Activated T-cell treated with anti-CD3 and anti-CD28 coated beads for 48 hours (primary cell): Measurements from ENCODE around the gene KLHL3.
A peak's percentile ranks its signal among the peaks of the same experiment; 100 is the strongest.
"Not testable (repeated sequence)": the region's sequence is repeated elsewhere in the genome, so short reads cannot be mapped to it uniquely, and the experiment has no call there.

Experiments used
- DNase-seq: peaks from one replicate; pipeline ENCODE4 v3.0.0-alpha.2; 2020; ENCODE audit warnings: low read depth

The KLHL3 gene, protein sequence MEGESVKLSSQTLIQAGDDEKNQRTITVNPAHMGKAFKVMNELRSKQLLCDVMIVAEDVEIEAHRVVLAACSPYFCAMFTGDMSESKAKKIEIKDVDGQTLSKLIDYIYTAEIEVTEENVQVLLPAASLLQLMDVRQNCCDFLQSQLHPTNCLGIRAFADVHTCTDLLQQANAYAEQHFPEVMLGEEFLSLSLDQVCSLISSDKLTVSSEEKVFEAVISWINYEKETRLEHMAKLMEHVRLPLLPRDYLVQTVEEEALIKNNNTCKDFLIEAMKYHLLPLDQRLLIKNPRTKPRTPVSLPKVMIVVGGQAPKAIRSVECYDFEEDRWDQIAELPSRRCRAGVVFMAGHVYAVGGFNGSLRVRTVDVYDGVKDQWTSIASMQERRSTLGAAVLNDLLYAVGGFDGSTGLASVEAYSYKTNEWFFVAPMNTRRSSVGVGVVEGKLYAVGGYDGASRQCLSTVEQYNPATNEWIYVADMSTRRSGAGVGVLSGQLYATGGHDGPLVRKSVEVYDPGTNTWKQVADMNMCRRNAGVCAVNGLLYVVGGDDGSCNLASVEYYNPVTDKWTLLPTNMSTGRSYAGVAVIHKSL

DNA sequence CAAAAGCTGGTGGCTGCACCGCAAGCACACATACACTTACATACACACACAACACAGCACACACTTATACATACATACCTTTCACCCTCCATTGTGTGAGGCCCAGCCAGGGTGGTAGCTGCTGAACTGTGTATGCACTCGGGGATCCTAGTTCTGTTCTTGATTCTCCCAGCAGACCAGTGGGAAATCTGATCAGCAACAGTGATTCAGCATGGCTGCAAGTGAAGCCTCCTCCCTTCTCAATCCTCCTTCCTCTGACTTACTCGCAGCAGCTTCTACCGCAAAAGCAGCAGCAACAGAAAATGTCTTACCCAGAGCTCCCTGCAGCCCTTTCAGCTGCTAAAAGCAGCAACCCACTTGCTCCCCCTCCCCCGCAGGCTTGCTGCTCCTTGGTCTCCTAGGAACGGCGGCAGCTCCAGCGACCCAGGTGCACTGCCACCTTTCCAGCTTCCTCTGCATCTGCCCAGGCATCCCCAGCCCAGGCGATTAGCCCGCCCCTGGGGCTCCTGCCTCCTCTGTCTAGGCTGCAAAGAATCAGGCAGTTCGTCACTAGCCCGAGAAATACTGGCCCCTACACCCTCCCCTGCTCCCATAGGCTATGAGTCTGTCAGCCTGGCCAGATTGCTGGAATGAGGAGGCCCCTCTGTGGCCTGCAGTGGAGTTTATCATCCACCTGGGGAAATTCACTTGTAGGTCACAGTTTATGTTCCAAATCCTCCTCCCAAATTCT, at the start of gene KLHL3:
KLHL3 (minus strand) TSS at position 535 of the 730 bp plus-strand sequence; CDS start at position 92, 443 bp downstream.
- DNase-seq = peak; percentile 16

DNA sequence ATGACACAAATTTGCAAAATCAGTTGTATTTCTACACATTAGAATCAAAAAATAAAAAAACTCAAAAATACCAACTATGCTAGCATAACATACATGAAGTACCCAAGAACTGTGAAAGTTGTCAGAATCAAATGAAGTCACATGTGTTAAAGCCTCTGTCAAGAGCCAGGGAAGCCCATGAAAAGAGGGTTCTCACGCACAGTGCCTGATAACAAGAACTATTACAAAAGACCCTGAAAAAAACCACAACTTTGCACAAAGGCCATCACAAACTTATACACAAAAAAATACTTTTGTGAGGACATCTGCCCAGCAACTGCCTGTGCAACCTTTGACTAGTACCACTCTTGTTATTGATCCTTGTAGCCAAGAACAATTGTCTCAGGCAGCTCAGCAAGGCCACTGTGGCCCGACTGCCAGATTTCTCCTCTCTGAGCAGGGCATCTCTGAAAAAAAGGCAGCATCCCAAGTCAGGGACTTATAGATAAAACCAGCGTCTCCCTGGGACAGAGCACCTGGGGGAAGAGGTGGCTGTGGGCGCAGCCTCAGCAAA, 47.2 kb upstream of the KLHL3 start:
- no peak for DNase-seq

DNA sequence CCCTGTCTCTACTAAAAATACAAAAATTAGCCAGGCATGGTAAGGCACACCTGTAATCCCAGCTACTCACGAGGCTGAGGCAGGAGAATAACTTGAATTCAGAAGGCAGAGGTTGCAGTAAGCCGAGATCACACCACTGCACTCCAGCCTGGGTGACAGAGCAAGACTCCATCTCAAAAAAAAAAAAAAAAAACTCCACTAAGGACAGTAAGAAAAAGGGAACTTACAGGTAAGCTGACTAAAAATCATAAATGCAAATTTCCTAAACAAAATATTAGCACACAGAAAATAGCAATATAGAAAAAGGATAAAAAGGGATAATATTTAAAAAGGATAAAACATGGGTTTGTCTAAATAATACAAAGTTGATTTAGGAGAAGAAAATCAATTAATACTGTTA, 46.2 kb upstream of the KLHL3 start:
- no peak for DNase-seq

DNA sequence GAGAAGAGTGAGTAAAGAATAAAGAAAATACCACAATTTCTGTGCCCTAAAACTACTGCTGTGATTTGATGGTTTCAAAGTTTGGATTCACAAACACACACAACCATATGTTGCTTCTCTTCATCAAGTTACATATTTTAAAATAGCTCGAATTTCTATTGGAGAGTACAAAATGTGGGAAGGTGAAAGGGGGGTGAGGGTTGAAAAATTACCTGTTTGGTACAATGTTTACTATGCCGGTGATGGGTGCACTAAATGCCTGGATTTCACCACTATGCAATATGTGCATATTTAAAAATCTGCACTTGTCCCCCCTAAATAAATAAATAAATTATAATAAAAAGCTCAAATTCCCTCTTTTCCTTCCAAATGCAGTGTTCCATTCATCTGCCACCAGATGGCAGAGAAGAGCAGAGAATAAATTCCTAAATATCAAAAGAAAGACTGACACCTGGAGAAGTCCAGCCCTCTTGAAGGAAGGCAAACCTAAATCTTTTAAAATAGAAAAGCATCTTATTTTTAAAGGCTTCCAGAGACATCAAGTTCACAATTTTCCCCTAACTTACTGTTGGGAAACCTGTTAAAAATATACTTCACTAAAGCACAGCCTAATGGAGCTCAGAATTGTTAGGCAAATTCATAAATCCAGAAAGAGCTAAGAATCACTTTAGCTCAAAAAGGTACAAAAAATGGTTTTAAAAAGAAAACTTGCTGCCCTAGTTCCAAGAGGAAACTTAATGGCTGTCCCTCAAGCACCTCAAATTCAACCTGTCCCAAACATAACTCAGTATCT, 43.1 kb upstream of the KLHL3 start:
- DNase-seq = no peak

DNA sequence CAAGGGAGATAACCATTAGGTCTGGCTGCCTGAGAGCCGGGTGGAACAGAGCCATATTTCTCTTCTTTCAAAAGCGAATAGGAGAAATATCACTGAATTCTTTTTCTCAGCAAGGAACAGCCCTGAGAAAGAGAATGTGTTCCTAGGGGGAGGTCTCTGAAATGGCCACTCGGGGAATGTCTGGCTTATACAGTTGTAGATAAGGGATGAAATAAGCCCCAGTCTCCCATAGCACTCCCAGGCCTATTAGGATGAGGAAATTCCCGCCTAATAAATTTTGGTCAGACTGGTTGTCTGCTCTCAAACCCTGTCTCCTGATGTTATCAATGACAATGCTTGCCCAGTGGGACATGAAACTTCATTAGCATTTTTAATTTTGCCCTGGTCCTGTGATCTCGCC, 32.0 kb upstream of the KLHL3 start:
- DNase-seq = not testable (repeated sequence)

DNA sequence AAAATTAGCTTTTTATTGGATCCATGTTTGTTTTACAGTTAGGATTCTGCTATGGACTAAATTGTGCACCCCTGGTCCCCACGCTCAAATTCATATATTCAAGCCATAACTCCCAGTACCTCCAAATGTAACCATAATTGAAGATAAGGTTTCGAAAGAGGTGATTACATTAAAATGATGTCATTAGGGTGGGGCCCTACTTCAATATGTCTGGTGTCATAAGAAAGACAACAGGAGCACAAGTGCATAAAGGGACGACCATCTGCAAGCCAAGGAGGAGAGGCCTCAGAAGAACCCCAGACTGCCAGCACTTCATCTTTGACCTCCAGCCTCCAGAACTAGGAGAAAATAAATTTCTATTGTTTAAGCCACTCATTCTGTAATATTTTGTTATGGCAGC, 25.7 kb upstream of the KLHL3 start:
- no peak for DNase-seq

DNA sequence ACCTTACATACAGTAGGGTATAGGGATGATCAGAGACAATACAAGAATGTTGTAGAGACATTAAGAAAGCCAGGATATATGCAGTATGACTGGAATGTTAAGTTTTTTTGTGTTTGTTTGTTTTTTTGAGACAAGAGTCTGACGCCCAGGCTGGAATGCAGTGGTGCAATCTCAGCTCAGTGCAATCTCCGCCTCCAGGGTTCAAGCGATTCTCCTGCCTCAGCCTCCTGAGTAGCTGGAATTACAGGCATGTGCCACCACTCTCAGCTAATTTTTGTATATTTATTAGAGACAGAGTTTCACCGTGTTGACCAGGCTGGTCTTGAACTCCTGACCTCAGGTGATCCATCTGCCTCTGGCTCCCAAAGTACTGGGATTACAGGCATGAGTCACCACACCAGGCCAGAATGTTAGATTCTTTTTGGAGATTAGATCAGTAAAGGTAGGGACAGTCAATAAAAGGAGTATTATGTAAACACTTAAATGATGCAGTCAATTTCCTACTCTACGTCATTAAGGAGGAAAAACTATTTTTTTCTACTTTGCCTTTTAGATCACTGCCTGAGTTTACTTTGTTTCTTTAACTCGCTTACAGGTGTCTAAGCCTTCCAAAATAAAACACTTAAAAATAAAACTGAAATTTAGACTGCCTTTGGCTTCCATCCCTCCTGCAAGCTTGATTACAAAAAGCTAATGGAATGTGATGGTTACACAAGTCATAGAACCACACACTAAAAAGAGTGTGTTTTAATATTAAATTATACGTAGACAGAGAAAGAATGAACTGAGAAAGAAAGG, 25.0 kb upstream of the KLHL3 start:
- no peak for DNase-seq

DNA sequence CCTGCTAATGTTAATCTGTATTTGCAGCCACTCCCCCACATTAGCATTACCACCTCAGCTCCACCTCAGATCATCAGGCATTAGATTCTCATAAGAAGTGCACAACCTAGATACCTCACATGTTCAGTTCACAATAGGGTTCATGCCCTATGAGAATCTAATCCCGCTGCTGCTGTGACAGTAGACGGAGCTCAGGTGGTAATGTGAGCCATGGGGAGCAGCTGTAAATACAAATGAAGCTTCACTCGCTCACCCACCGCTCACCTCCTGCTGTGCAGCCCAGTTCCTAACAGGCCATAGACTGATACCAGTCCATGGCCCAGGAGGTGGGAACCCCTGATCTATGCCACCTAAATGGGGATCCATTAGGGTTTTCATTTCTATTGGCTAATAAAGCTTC, 24.4 kb upstream of the KLHL3 start:
- no peak for DNase-seq

DNA sequence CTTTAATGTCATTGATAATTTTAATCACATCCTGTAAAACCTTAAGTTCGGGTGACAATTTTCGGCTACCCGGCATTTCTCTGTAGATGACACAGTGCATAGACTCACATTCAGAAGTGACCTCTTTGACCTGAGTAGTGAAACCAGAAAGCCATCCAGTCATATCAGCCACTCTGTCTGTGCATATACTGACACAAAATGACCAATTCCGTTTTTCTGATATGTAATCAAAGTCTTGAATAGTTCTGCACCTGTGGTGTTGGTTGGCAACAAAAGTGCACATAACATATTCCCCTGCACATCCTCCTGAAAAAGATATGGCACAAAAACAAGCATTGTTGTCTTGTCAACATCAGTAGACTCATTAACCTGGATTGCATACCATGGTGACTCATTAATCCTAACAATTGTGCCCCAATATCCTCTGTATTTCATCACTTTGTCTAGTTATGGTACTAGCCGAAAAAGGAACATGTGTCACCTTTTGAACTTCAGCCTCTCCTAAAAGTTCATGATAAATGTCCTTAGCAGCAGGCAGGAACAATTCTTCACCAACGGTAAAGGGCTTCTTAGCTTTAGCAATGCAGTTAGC, 22.9 kb upstream of the KLHL3 start:
- no peak for DNase-seq

DNA sequence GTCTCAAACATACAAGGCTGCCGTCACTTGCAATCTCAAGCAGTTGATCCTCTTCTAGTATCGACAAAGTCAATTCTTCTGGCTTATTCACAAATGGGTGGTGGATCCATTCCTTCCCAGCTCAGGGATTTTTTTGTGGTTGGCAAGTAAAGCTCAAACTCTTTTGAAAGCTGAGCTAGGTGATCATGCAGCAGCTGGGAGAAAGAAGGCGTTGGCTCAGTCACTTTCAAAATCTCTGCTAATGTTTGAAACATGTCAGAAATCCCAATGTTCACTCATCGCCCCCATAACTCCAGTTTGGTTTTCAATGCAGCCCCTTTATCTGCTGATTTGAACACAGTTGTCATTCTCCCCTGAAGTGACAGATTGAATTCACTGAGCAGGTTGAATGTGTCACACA, 22.2 kb upstream of the KLHL3 start:
- no peak for DNase-seq

DNA sequence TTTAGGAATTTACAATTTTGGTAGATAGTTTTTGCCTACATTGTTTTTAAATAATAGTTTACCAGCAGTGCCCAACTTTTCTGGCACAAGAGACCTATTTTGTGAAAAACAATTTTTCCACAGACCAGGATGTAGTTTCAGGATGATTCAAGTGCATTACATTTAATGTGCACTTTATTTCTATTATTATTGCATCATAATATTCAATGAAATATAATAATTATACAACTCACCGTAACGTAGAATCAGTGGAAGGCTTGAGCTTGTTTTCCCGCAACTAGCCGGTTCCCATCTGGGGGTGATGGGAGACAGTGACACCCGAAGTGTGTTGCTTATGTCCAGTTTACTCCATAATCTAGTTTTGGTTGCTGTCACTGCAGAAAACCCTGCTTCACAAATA, 21.7 kb upstream of the KLHL3 start:
- DNase-seq = no peak

DNA sequence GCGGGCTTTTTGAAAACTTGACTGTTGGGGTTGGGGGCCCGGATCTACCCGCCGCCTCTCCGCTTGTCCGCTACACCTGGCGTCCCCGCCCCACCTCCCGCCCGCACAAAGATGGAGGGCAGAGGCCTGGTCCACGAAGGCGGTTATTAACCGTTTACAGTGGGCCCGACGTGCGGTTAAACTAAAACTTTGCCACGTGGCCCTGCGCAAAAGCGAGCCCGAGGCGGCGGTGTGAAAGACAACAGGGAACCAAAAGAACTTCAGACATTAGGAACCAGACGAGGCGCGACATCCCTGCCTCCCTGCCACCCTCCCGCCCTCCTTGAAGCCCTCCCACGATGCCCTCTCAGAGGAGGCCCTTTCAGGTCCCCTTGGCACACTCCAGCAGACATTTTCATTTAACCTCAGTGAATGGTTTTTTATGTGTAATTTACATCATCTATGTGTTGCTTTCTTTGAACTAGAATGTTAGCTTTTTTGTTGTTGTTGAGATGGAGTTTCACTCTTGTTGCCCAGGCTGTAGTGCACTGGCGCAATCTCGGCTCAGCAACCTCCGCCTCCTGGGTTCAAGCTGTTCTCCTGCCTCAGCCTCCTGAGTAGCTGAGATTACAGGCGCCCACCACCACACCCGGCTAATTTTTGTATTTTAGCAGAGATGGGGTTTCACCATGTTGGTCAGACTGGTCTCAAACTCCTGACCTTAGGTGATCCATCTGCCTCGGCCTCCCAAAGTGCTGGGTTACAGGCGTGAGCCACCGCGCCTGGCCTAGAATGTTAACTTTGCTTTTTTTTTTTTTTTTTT, 19.3 kb upstream of the KLHL3 start:
- DNase-seq = no peak

DNA sequence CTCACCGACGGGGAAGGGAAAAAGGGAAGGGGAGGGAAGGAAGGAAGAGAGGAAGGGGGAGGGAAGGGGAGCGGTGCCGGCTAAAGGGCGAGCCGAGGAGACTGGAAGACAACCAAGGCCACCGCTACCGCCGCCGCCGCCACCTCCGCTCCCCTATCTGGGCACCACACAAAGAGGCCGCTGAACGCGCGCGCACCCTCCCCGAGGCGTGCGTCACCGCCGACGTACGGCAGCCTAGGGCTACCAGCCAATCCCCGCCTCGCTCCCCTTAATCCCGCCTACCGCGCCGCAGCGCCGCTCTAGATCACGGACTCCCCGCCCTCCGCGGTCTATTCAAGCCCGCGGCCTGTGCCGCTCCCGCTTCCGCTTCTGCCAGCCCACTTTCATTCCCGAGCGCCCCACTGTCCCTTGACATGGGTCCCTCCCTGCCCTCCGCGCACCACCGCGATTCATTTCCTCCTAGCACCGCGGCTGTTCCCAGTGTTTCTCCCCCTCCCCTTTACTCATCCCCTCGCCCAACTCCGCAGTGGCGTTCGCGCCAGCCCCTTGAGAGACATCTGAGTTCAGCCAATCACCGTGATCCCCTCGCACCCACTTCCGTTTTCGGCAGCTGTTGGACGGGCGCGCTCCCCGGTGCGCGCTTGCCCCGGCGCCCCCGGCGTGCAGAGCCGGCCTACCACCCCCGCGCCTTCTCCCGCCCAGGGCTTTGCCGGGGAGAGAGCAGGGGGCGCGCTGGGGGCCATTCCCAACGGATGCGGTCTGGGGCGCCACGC, 18.5 kb upstream of the KLHL3 start, which contains the start of gene HNRNPA0:
HNRNPA0 (minus strand) TSS at position 176 of the 773 bp plus-strand sequence. CDS start 297 bp downstream, outside the sequence.
- peak; percentile 95 for DNase-seq

DNA sequence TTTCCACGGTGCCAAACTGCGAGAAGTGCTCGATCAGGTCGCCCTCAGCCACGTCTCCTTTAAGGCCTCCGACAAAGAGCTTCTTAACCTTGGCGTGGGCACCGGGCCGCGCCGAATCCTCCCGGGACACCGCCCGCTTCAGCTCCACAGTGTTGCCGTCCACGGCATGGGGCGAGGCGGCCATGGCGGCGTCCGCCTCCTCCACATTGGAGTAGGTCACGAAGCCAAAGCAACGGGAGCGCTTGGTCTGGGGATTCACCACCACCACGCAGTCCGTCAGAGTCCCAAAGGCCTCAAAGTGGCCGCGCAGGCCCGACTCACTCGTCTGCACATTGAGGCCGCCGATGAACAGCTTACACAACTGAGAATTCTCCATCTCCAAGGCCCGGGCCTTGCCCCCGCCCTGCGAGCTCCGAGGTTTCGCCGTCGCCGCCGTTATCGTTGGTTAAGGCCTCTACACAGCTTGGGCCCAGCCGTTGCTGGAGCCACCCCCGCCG, 17.9 kb upstream of the KLHL3 start:
- DNase-seq = no peak

DNA sequence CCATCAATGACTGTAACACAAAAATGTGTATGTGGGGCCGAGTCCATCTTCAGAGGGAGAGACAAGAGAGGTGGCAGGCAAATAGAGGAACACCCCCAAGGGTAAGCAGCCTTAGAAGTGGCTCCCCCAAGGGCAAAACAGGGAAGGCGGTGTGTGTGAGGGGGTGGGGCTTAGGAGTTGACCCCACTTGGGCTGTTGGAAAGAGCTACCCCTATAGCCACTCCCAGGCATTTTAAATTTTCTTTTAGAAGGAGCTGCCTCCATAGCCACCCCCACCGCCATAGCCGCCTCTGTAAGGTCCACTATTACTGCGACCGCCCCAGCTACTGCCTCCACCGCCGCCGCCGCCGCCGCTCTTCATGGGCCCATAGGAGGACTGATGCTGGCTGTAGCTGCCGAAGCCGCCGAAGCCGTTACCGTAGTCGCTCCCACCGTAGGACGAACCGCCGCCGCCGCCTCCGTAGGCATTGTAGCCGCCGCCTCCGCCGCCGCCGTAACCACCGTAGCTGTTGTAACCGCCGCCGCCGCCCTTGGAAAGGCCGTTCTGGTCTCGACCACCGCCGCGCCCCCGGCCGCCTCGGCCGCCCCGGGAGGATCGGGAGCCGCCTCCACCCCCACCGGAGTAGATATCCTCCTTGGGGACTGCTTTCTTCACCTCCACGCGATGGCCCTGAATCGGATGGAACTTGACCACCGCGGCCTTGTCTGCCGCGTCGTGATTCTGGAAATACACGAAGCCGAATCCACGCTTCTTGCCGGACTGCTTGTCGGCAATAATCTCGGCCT, 17.2 kb upstream of the KLHL3 start:
- DNase-seq = peak; percentile 27

DNA sequence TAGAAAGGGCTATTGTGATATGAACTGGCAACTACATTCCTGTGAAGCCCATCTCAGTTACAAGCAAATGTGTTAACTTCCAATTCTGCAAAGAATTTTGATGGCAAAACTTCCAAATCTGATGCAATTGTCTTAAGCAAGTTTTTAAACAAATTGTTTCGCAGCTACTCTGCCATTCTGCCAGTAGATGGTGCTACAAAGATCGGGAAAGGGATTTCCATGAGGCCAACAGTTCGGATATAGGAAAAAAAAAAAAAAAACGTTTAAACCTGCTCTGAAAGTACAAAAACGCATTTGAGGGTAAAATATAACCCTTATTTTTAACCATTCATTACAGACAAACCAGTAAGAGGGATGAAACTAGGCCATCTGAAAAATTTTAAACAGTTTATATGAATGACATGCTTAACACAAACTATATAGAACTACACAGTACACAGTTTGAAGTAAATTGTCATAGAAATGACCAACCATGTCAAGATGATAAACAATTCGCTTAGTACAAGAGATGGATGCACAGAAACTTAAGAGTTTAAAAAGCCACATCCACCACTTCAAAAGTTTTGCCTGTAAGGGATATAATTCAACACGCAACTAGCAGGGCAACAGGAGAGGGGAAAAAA, 16.1 kb upstream of the KLHL3 start:
- no peak for DNase-seq

DNA sequence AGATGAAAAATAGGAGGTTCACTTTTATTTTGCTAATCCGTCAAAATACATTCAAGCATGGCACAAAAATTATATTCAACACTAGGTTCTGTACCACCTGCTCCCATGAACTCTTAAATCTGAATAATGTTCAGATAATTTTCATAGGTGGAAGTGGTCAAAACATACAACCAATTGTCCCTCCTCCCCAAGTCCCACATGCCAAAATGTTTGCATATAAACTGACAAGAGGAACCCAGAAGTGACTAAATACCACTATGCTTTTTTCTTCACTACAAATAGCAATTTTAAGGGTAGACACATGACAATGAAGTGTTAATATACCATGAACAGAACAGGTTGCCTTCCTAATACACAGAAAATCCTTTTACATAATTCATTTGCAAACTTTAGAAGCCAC, 14.5 kb upstream of the KLHL3 start:
- no peak for DNase-seq
